Large intestine (tissue), 3 donors: ENCODE data around the gene COL26A1. TPM values are rescaled to one million over a fixed set of nuclear protein-coding genes. Genes with fewer than 3 reads are reported as not detected.

Experiments
- DNase-seq, 2 donors: peaks; one replicate each; pipeline versions ENCODE4 v3.0.0 to v3.0.0-alpha.2; 2013
- H3K27ac ChIP-seq: one replicate; pipeline ENCODE4 v1.5.1; 2013; ENCODE audit warnings: low read length
- H3K27me3 ChIP-seq: 2 replicates; pipeline ENCODE4 v1.6.1; 2013; ENCODE audit warnings: low read length; ENCODE audit not compliant: control insufficient read depth, insufficient read depth
- H3K36me3 ChIP-seq: 2 replicates; pipeline ENCODE4 v1.6.1; 2013; ENCODE audit warnings: low read length; ENCODE audit not compliant: control insufficient read depth, insufficient read depth
- H3K4me1 ChIP-seq: one replicate; pipeline ENCODE4 v1.6.1; 2013; ENCODE audit warnings: low read length; ENCODE audit not compliant: control insufficient read depth, insufficient read depth
- H3K4me3 ChIP-seq: one replicate; pipeline ENCODE4 v1.5.1; 2013; ENCODE audit warnings: low read length
- H3K9me3 ChIP-seq: one replicate; pipeline ENCODE4 v1.6.1; 2013; ENCODE audit warnings: mild to moderate bottlenecking, low read depth, low read length, moderate library complexity; ENCODE audit not compliant: control insufficient read depth
- WGBS: methylation state at CpG from one replicate; pipeline ENCODE4 v1.1.5; 2013; ENCODE audit warnings: low lambda C conversion rate; ENCODE audit not compliant: insufficient coverage; 5-methylcytosine and 5-hydroxymethylcytosine counted together
- polyA plus RNA-seq: library from polyadenylated mRNA; unstranded; fragments of 120-200 nt; gene quantifications from one replicate; pipeline ENCODE4 v1.2.1, GENCODE V29; 2013

COL26A1 gene
- polyA plus RNA-seq, 1 donor = 1.0 TPM

GRCh38 chr7:101567230-101567629 is 204.6 kb downstream of the COL26A1 start:
- H3K4me3 ChIP-seq = no peak overlapping the region
- no peaks in the 10 kb centered on the region for H3K9me3 ChIP-seq
- DNase-seq = no peak
- no peak overlapping the region for H3K27ac ChIP-seq
- H3K36me3 ChIP-seq = no peaks in the 10 kb centered on the region
- WGBS = 100% methylated on average over 1 of the region's 7 CpGs
- H3K4me1 ChIP-seq = no peaks in the 10 kb centered on the region
- H3K27me3 ChIP-seq = no peaks in the 10 kb centered on the region

GRCh38 chr7:101572156-101572555 is 209.5 kb downstream of the COL26A1 start:
- Histone ChIP-seq H3K27ac (no peak overlapping the region), H3K27me3 (no peaks in the 10 kb centered on the region), H3K9me3 (peaks cover 3% of the 10 kb centered on the region), H3K4me3 (no peak overlapping the region), H3K4me1 (no peaks in the 10 kb centered on the region), H3K36me3 (no peaks in the 10 kb centered on the region)
- no peak for DNase-seq
- WGBS = 100% methylated on average over 1 of the region's 2 CpGs

GRCh38 chr7:101575168-101575567 is 212.5 kb downstream of the COL26A1 start:
- Histone ChIP-seq H3K9me3 (peaks cover 3% of the 10 kb centered on the region), H3K27ac (no peak overlapping the region), H3K4me3 (no peak overlapping the region), H3K4me1 (no peaks in the 10 kb centered on the region), H3K27me3 (no peaks in the 10 kb centered on the region), H3K36me3 (no peaks in the 10 kb centered on the region)
- no CpG with 5 or more reads among the region's 2 CpGs for WGBS
- DNase-seq = no peak

DNA sequence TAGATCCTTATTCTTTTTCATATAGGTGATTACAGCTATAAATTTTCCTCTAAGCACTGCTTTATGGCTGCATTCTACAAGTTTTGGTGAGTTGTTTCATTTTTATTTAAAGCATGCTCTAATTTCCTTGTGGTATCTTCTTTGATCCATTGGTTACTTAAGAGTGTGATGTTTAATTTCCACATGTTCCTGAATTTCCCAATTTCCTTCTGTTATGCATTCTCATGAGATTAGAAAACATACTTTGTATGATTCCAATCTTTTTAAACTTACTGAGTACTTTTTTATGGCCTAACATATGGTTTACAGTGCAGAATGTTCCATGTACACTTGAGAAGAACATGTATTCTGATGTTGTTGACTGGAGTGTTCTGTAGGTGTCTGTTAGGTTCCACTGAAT is 213.0 kb downstream of the COL26A1 start:
- peaks cover 3% of the 10 kb centered on the region for H3K9me3 ChIP-seq
- no peaks in the 10 kb centered on the region for H3K4me1 ChIP-seq
- no peaks in the 10 kb centered on the region for H3K27me3 ChIP-seq
- DNase-seq = no peak
- H3K36me3 ChIP-seq = no peaks in the 10 kb centered on the region
- H3K4me3 ChIP-seq = no peak overlapping the region
- H3K27ac ChIP-seq = no peak overlapping the region

GRCh38 chr7:101576998-101577397 is 214.3 kb downstream of the COL26A1 start:
- no CpG with 5 or more reads among the region's 3 CpGs for whole genome bisulfite sequencing
- no peak for DNase-seq
- no peaks in the 10 kb centered on the region for H3K27me3 ChIP-seq
- H3K9me3 ChIP-seq = peaks cover 3% of the 10 kb centered on the region
- H3K27ac ChIP-seq = no peak overlapping the region
- H3K36me3 ChIP-seq = no peaks in the 10 kb centered on the region
- H3K4me1 ChIP-seq = no peaks in the 10 kb centered on the region
- no peak overlapping the region for H3K4me3 ChIP-seq

GRCh38 chr7:101578552-101578951 is 215.9 kb downstream of the COL26A1 start:
- no peaks in the 10 kb centered on the region for H3K36me3 ChIP-seq

GRCh38 chr7:101580596-101580995 is 217.9 kb downstream of the COL26A1 start:
- no CpG with 5 or more reads among the region's 7 CpGs for WGBS
- no peak overlapping the region for H3K4me3 ChIP-seq
- DNase-seq = no peak

More at GRCh38 chr7:101578552-101578951, 215.9 kb downstream of the COL26A1 start:
- no peaks in the 10 kb centered on the region for H3K4me1 ChIP-seq
- H3K27ac ChIP-seq = no peak overlapping the region
- no peak overlapping the region for H3K4me3 ChIP-seq
- DNase-seq = no peak
- H3K9me3 ChIP-seq = peaks cover 8% of the 10 kb centered on the region
- H3K27me3 ChIP-seq = no peaks in the 10 kb centered on the region
- WGBS = no CpG with 5 or more reads among the region's 1 CpG

GRCh38 chr7:101581891-101582290 is 219.2 kb downstream of the COL26A1 start:
- DNase-seq = no peak

More at GRCh38 chr7:101580596-101580995, 217.9 kb downstream of the COL26A1 start:
- H3K27me3 ChIP-seq = no peaks in the 10 kb centered on the region
- peaks cover 9% of the 10 kb centered on the region for H3K4me1 ChIP-seq
- H3K9me3 ChIP-seq = peaks cover 8% of the 10 kb centered on the region
- no peak overlapping the region for H3K27ac ChIP-seq
- no peaks in the 10 kb centered on the region for H3K36me3 ChIP-seq

GRCh38 chr7:101582971-101583370 is 220.3 kb downstream of the COL26A1 start:
- Histone ChIP-seq H3K36me3 (no peaks in the 10 kb centered on the region), H3K4me3 (no peak overlapping the region), H3K4me1 (peaks cover 24% of the 10 kb centered on the region), H3K9me3 (peaks cover 8% of the 10 kb centered on the region), H3K27me3 (no peaks in the 10 kb centered on the region), H3K27ac (no peak overlapping the region)
- WGBS = no CpG with 5 or more reads among the region's 3 CpGs
- DNase-seq = no peak

More at GRCh38 chr7:101581891-101582290, 219.2 kb downstream of the COL26A1 start:
- no peaks in the 10 kb centered on the region for H3K27me3 ChIP-seq
- no CpG with 5 or more reads among the region's 10 CpGs for WGBS
- no peak overlapping the region for H3K27ac ChIP-seq
- peaks cover 19% of the 10 kb centered on the region for H3K4me1 ChIP-seq
- peaks cover 8% of the 10 kb centered on the region for H3K9me3 ChIP-seq
- no peak overlapping the region for H3K4me3 ChIP-seq
- H3K36me3 ChIP-seq = no peaks in the 10 kb centered on the region

GRCh38 chr7:101586078-101586905 is 223.6 kb downstream of the COL26A1 start:
- peak overlapping the region; percentile 92 for H3K27ac ChIP-seq
- no CpG with 5 or more reads among the region's 18 CpGs for whole genome bisulfite sequencing
- H3K4me1 ChIP-seq = peaks cover 24% of the 10 kb centered on the region
- H3K27me3 ChIP-seq = no peaks in the 10 kb centered on the region
- DNase-seq = peak; percentile 93 to 98
- no peaks in the 10 kb centered on the region for H3K36me3 ChIP-seq
- peaks cover 8% of the 10 kb centered on the region for H3K9me3 ChIP-seq
- no peak overlapping the region for H3K4me3 ChIP-seq
